ENCODE measurements around the gene PTPRC.

The PTPRC gene

DNA sequence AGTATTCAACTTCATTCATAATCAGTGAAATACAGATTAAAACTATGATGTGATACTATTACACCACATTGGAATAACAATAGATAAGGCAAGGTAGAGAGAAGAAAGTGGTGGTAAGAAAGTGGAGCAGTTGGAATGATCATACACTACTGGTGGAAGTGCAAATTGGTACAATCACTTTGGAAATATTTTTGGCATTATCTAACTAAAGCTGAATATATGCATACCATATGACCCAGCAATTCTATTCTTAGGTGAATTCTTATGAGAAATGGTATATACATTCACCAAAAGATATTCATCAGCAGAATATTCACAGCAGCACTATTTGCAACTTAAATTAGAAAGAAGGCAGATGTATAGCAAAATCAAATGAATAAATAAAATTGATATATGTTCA, 21.4 kb upstream of the PTPRC start:
- no peak for DNase-seq
- no peak for TF ChIP-seq CTCF (IDR thresholded peaks at IDR 0.05; ENCODE audit: low read depth, low read length)
- Histone ChIP-seq H3K9me3 (no peaks in the 10 kb centered on the region), H3K27me3 (no peaks in the 10 kb centered on the region), H3K4me1 (no peaks in the 10 kb centered on the region), H3K4me3 (ENCODE audit: low read depth, low read length) (no peak overlapping the region), H3K36me3 (no peaks in the 10 kb centered on the region)

- Histone ChIP-seq H3K27me3 (no peaks in the 10 kb centered on the region), H3K4me3 (ENCODE audit: low read depth, low read length) (no peak overlapping the region), H3K9me3 (no peaks in the 10 kb centered on the region), H3K36me3 (no peaks in the 10 kb centered on the region), H3K4me1 (no peaks in the 10 kb centered on the region)
- TF ChIP-seq CTCF (IDR thresholded peaks at IDR 0.05; ENCODE audit: low read depth, low read length), result no peak
- DNase-seq, result no peak
Measured at GRCh38 chr1:198619375-198620140, 19.3 kb upstream of the PTPRC start.

GRCh38 chr1:198620218-198620617, 18.6 kb upstream of the PTPRC start:
- no peak overlapping the region for H3K4me3 ChIP-seq (ENCODE audit: low read depth, low read length)
- H3K36me3 ChIP-seq, result no peaks in the 10 kb centered on the region
- no peaks in the 10 kb centered on the region for H3K27me3 ChIP-seq
- no peak for TF ChIP-seq CTCF (IDR thresholded peaks at IDR 0.05; ENCODE audit: low read depth, low read length)
- no peaks in the 10 kb centered on the region for H3K9me3 ChIP-seq
- H3K4me1 ChIP-seq, result no peaks in the 10 kb centered on the region
- no peak for DNase-seq

GRCh38 chr1:198620951-198621824, 17.7 kb upstream of the PTPRC start:
- Histone ChIP-seq H3K27me3 (no peaks in the 10 kb centered on the region), H3K4me1 (no peaks in the 10 kb centered on the region), H3K4me3 (ENCODE audit: low read depth, low read length) (no peak overlapping the region), H3K9me3 (no peaks in the 10 kb centered on the region), H3K36me3 (no peaks in the 10 kb centered on the region)
- TF ChIP-seq CTCF (IDR thresholded peaks at IDR 0.05; ENCODE audit: low read depth, low read length), result no peak
- no peak for DNase-seq

DNA sequence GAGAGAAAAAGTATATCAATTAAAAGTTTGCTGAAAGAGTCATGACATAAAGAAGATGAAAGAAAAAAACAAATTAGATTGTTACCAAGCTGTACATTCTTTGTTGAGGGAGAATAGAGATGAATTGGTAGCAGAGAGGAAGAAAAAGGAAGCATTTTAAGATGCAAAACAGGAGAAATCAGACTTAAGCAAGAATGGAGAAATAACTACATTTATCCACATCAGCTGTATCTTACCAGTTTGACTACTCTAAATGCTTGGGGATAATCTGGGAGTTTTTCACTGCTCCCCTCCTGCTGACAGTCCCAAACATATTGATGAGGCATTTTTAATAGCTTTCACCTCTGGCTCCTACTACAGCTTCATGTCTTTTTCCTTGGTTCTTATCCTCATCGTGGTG, 16.8 kb upstream of the PTPRC start:
- no peak for DNase-seq
- no peak for TF ChIP-seq CTCF (IDR thresholded peaks at IDR 0.05; ENCODE audit: low read depth, low read length)
- Histone ChIP-seq H3K9me3 (no peaks in the 10 kb centered on the region), H3K4me3 (ENCODE audit: low read depth, low read length) (no peak overlapping the region), H3K36me3 (no peaks in the 10 kb centered on the region), H3K27me3 (no peaks in the 10 kb centered on the region), H3K4me1 (no peaks in the 10 kb centered on the region)
